Measurements from ENCODE around the gene TYW5.
A peak's percentile ranks its signal among the peaks of the same experiment; 100 is the strongest.

The TYW5 gene

GRCh38 chr2:199955339-199956061 is at the start of gene TYW5, which contains the start of gene MAIP1:
Gene TYW5, minus strand, starts transcription at chr2:199955491. Its CDS starts 21 bp downstream, at chr2:199955470.
Gene MAIP1, plus strand, starts transcription at chr2:199955582. Its CDS starts 217 bp downstream, at chr2:199955799.
- DNase-seq: peak; percentile 81

- no peak for DNase-seq
These were observed 48.2 kb upstream of the TYW5 start for GRCh38 chr2:200003444-200003843.

GRCh38 chr2:200000444-200001163 is 45.3 kb upstream of the TYW5 start:
- DNase-seq: no peak

GRCh38 chr2:199999166-199999565 is 43.9 kb upstream of the TYW5 start:
- no peak for DNase-seq

GRCh38 chr2:199997296-199997695 is 42.0 kb upstream of the TYW5 start:
- no peak for DNase-seq

- DNase-seq: no peak
These were observed 39.6 kb upstream of the TYW5 start for GRCh38 chr2:199994896-199995295.

GRCh38 chr2:199994371-199994770 is 39.1 kb upstream of the TYW5 start:
- DNase-seq: no peak

- DNase-seq: no peak
These were observed 37.0 kb upstream of the TYW5 start for GRCh38 chr2:199992296-199992695.

GRCh38 chr2:199991691-199992090 is 36.4 kb upstream of the TYW5 start:
- DNase-seq: no peak

GRCh38 chr2:199989822-199990221 is 34.5 kb upstream of the TYW5 start:
- DNase-seq: no peak

- peak; percentile 31 for DNase-seq
These were observed 32.9 kb upstream of the TYW5 start for GRCh38 chr2:199988151-199988550.

- DNase-seq: peak; percentile 83
These were observed 32.3 kb upstream of the TYW5 start for GRCh38 chr2:199987586-199987985.

- peak; percentile 85 for DNase-seq
These were observed 30.4 kb upstream of the TYW5 start for GRCh38 chr2:199985625-199986207.

- DNase-seq: no peak
These were observed 29.5 kb upstream of the TYW5 start for GRCh38 chr2:199984755-199985154.

- DNase-seq: no peak
These were observed 28.9 kb upstream of the TYW5 start for GRCh38 chr2:199984159-199984558.

GRCh38 chr2:199983534-199983933 is 28.2 kb upstream of the TYW5 start:
- DNase-seq: no peak

- DNase-seq: no peak
These were observed 27.0 kb upstream of the TYW5 start for GRCh38 chr2:199982126-199982843.

GRCh38 chr2:199979832-199980628 is 24.7 kb upstream of the TYW5 start:
- peak; percentile 79 for DNase-seq

- no peak for DNase-seq
These were observed 24.1 kb upstream of the TYW5 start for GRCh38 chr2:199979398-199979797.

GRCh38 chr2:199977984-199978415 is 22.7 kb upstream of the TYW5 start:
- DNase-seq: no peak

- no peak for DNase-seq
These were observed 20.1 kb upstream of the TYW5 start for GRCh38 chr2:199975273-199975895.

GRCh38 chr2:199973703-199974102 is 18.4 kb upstream of the TYW5 start:
- DNase-seq: peak; percentile 39

Data from hematopoietic multipotent progenitor cell treated with erythropoietin and hydrocortisone succinate and interleukin-3 and kit ligand, for 8 days (in vitro differentiated cells).